Hematopoietic multipotent progenitor cell treated with erythropoietin and hydrocortisone succinate and interleukin-3 and kit ligand, for 15 days (in vitro differentiated cells): ENCODE results near the gene TMEM63A.
"Not testable (repeated sequence)": the region's sequence is repeated elsewhere in the genome, so short reads cannot be mapped to it uniquely, and the experiment has no call there.

Experiments used
- DNase-seq: peaks from one replicate; pipeline ENCODE4 v3.0.0-alpha.2; 2015; ENCODE audit warnings: low spot score

TMEM63A gene

GRCh38 chr1:225819346-225820192 lies 62.6 kb downstream of the TMEM63A start:
- no peak for DNase-seq

GRCh38 chr1:225818229-225818628 lies 64.0 kb downstream of the TMEM63A start:
- no peak for DNase-seq

- DNase-seq: peak; percentile 56
Observed at GRCh38 chr1:225817611-225818061, 64.5 kb downstream of the TMEM63A start.

GRCh38 chr1:225816643-225817538 lies 65.3 kb downstream of the TMEM63A start:
- no peak for DNase-seq

- DNase-seq: no peak
Observed at GRCh38 chr1:225815526-225816178, 66.5 kb downstream of the TMEM63A start.

- not testable (repeated sequence) for DNase-seq
Observed at GRCh38 chr1:225815090-225815489, 67.1 kb downstream of the TMEM63A start.

GRCh38 chr1:225814381-225814780 lies 67.8 kb downstream of the TMEM63A start:
- no peak for DNase-seq

- peak; percentile 64 for DNase-seq
Observed at GRCh38 chr1:225813214-225813964, 68.8 kb downstream of the TMEM63A start.

GRCh38 chr1:225812488-225813213 lies 69.5 kb downstream of the TMEM63A start:
- no peak for DNase-seq

- no peak for DNase-seq
Observed at GRCh38 chr1:225811622-225812487, 70.3 kb downstream of the TMEM63A start.

- not testable (repeated sequence) for DNase-seq
Observed at GRCh38 chr1:225810579-225811538, 71.3 kb downstream of the TMEM63A start.

- peak; percentile 72 for DNase-seq
Observed at GRCh38 chr1:225809842-225810578, 72.2 kb downstream of the TMEM63A start, which contains the start of gene EPHX1. TSS of gene EPHX1 (plus strand) at chr1:225810124. CDS start at chr1:225828730, 18,606 bp downstream.

GRCh38 chr1:225808136-225808535 lies 74.0 kb downstream of the TMEM63A start:
- no peak for DNase-seq

GRCh38 chr1:225806736-225807135 lies 75.4 kb downstream of the TMEM63A start:
- DNase-seq: not testable (repeated sequence)

- DNase-seq: no peak
Observed at GRCh38 chr1:225806249-225806648, 75.9 kb downstream of the TMEM63A start.

GRCh38 chr1:225801146-225801545 lies 81.0 kb downstream of the TMEM63A start:
- not testable (repeated sequence) for DNase-seq

GRCh38 chr1:225796097-225796496 lies 86.1 kb downstream of the TMEM63A start:
- not testable (repeated sequence) for DNase-seq
